Amniotic epithelial cell (primary cell): ENCODE results near the gene PRDM9.
"Not testable (repeated sequence)": the region's sequence is repeated elsewhere in the genome, so short reads cannot be mapped to it uniquely, and the experiment has no call there.

Experiments
- DNase-seq: peaks from one replicate; pipeline ENCODE4 v3.0.0-alpha.2; 2010; ENCODE audit warnings: low read depth

PRDM9 gene

DNA sequence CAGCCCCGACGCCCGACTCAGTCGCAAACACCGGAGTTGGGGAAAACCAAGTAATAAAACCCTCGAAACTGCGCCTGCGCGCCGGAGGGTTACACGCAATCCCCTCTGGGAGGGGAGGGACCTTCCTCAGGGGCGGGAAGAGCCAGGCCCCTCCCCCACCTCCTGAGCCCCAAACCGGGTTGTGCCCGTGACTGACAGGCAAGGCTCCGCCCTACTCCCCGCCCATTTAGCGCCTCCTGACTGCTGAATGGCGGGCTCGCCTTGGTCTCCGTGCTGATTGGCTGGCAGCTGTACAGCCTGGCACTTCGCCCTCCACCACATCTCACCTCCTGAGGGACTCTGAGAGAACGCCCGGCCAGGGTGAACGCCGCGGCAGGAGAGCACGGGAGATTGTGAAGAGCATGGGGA lies at the start of gene PRDM9:
PRDM9 (plus strand) TSS at position 332 of the 408 bp plus-strand sequence. CDS start 1,425 bp downstream, outside the sequence.
- no peak for DNase-seq

DNA sequence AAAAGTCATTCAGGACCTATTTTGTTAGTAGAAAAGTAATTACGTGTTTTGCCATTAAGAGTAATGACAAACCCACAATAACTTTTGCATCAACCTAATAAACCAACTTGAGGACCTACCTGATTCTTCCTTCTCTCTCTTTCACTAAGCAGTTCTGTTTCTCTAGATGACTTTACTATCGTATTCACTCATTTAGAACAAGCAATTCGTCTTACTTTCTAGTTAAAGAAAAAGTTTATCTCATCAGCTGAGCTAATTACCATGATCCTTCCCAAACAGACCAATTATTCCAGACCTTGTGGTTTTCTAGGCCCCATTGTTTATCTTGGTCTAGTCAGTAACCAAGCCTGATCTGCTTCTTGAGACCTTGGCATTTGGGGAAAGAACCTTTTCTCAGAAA lies 49.6 kb upstream of the PRDM9 start:
- DNase-seq = no peak

DNA sequence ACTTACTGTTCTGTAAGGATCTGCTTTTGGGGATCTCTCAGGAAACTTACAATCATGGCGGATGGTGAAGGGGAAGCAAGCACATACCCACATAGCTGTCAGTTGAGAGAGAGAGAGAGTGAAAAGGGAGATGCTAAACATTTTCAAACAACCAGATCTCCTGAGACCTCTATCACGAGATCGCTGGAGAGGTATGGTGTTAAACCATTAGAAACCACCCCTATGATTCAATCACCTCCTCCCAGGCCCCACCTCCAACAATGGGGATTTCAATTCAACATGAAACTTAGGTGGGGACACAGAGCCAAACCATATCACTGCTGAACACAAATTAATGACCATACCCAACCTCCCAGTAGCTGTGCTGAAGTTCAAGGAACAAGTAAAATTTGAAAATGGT lies 48.2 kb upstream of the PRDM9 start:
- no peak for DNase-seq

DNA sequence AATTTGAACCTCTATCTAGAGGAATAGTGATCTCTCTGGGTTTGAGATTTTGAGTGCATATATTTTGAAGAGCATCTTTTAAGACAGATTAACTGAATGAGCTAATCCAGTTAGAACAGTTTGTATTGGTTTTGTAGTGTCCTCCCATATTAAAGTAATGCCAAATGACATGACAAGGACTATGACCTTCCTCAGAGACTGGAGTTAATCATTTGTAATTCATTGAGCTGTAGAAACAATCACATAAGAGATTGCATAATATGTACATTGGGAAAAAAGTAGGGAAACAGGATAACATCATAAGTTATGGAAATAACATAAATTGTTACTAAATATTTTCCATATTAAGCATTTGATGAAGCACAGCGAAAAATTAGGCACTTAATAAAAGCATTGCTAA lies 45.8 kb upstream of the PRDM9 start:
- no peak for DNase-seq

DNA sequence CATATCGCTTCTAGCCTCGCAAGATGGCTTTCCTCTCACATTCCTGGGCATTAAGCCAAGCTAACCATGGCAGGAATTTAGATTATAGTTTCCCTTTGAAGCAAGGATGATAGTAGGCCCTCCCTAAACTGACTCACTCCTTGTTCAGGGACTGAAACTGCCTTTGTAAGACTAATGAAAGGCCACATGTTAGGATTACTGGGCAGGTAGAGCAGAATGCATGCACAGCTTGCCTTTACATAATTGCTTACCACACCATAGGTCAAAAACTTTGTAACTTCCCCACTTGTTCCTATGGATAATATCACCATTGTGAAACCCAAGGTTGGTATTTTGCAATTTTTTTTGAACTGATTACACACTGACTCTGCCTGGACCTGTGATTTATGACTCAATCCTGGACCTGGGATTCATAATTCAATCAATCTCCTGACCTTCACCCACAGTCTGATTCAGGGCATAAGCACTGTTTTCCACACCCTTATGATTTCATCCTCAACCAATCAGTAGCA lies 41.0 kb upstream of the PRDM9 start:
- peak; percentile 71 for DNase-seq

DNA sequence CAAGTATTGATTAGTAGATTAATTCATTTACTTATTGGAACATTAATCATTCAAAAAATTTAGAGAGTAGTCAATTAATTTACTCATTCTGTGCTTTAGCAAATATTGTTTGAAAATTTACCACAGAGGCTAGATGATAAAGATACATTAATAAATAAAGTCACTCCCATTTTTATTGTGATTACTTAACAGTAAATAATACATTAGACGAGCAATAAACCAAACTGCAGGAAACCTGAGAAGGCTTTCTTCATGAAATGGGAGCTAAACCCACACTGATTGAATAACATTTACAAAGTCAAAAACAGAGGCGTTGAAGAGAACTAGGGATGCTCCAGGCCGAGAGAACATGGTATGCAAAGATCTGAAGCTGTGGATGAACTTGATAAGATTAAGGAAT lies 38.8 kb upstream of the PRDM9 start:
- DNase-seq = no peak

DNA sequence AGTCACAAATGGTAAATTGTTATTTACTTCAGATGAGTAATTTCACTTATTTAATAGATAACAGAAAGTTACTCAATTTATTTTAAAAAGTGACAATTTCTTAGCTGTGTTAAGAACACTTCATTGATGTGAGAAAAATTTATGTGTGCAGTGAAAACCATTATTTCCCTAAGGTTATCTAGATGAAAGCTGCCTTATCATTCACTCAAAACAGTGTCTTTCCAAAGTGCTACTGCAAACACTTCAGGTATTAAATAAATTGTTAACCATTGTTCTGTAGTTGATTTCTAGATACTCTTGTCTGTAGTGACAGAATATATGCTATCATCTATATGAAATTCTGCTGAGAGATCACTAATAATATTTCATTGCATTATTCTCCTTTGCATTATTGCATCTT lies 33.5 kb upstream of the PRDM9 start:
- no peak for DNase-seq

DNA sequence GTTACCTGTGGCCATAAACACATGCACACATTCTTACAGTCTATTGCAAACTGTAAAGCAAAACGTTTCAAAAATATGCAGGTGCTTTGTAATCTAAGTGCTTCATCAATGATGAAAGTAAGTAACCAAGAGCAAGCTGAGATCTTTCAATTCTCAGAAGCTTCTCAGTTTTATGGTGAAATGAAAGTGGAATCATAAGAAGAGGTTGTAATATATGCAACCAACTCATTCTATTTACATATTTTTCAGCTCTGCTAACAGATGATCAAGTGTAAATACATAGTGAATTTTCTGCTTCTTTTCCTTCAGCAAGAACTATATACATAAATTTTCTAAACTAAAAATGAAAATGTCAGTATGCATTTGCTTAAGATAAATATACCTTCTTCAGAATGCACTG lies 33.1 kb upstream of the PRDM9 start:
- no peak for DNase-seq

DNA sequence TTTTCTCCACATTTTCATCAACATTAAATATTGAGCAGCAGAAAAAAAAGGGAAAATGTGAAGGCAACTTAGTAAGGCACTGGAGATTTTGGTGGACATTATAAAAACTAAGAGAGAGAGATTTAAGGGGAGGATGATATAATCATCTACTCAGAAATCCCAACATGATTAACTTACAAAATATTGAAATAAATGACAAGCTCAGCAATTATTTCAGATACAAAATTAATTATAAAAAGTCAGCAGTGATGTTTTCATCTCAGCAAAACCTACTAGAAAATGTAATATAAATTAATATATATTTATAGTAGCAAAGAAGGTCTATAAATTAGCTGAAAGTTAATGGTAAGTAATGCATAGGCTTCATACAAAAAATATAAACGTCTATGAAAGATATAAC lies 30.8 kb upstream of the PRDM9 start:
- no peak for DNase-seq

DNA sequence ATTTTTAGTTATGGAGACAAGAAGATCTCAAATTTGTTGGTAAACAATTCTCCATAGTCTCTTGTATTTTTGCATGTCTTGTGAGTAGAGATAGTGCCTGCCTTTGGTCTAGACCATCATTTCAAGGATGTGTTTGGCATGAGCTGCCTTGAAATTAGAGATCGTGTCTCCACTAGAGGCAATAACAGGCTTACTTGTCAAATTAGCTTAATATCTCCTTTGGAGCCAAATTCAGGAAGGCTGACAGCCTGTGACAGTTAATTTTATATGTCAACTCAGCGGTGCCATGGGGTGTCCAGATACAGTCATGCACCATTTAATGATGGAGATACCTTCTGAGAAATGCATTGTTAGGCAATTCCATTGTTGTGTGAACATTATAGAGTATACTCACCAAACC lies 24.8 kb upstream of the PRDM9 start:
- no peak for DNase-seq

DNA sequence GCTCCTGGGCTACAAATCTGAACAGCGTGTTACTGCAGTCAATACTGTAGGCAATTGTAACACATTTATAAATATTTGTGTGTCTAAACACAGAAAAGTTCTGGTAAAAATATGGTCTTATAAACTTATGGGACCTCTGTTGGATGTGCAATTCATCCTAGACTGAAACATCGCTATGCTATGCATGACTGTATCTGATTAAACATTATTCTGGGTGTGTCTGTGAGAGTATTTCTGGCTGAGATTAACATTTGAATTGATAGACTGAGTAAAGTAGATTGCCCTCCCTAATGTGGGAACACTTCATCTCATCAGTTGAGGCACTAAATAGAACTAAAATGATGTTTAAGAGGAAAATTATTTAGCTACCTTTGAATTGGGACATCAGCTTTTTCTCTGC lies 24.3 kb upstream of the PRDM9 start:
- no peak for DNase-seq

DNA sequence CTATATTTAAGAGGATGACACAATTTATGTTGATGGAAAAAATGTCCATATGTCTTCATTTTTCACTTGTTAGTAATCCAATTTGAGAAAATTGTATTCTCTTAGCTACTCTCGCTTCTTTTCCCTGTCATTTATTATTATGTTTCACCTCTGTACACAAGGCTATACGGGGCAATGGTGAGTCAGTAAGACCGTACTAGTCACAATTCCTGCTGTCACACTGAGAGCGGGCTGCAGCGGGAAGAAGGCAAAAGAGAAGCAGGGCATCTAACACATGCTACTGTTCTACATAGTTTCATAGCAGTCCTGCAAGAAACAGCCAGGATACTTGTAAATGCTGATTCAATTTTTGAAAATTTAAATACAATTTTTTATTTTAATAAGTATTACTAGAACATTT lies 23.3 kb upstream of the PRDM9 start:
- no peak for DNase-seq

DNA sequence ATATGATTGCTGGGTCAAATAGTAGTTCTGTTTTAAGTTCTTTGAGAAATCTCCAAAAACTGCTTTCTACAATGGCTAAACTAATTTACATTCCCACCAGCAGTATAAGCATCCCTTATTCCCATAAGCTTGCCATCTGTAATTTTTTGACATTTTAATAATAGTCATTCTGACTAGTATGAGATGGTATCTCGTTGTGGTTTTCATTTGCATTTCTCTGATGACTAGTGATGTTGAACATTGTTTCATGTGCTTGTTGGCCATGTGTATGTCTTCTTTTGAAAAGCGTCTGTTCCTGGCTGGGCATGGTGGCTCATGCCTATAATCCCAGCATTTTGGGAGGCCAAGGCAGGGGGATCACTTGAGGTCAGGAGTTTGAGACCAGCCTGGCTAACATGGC lies 21.2 kb upstream of the PRDM9 start:
- peak; percentile 1 for DNase-seq

DNA sequence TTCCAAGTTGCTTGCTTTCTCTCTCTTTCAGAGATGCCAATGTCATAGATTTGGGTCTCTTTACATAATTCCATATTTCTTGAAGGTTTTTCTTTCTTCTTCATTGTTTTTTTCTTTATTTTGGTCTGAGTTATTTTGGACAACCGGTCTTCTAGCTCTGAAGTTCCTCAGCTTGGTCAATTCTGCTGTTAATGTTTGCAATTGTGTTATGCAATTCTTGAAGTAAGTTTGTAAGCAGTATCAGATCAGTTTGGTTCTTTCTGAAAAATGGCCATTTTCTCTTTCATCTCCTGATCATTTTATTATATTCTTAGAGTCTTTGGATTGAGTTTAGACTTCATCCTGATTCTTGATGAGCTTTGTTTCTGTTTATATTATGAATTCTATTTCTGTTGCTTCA lies 16.4 kb upstream of the PRDM9 start:
- DNase-seq = no peak

DNA sequence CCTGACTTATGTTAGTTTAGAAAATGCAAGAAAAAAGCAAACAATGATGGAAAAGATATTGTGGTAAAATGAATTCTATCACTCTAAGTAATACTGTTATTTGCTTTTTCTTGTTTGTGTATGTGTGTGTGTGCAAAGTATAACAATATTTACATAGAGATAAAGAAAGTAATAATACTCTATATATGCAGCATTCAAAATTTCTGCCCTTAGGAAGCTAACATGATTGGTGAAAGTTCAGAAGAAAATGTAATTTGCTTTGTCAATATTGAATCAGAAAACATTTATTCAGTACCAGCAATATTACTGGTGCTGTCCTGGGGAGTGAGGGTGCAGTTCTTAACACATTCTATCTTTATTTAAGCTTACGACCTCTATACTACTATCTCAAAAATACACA lies 12.9 kb upstream of the PRDM9 start:
- DNase-seq = no peak

DNA sequence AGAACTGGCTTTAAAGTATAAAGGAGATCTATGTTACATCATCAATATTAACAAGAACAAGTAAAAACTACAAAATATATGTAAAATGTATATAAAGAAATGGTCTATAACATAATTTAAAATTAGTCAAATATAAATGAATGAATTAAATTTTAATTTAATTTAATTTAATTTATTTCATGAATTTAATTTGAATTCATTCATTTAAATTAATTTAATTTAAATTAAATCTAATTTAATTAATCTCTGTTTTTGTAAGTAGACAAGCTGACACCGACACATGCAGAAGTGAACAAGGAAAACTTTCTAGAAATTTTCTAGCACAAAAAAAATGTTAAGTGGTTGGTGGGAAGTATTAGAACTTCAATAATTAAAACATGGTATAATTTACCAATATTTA lies 10.8 kb upstream of the PRDM9 start:
- DNase-seq = no peak

DNA sequence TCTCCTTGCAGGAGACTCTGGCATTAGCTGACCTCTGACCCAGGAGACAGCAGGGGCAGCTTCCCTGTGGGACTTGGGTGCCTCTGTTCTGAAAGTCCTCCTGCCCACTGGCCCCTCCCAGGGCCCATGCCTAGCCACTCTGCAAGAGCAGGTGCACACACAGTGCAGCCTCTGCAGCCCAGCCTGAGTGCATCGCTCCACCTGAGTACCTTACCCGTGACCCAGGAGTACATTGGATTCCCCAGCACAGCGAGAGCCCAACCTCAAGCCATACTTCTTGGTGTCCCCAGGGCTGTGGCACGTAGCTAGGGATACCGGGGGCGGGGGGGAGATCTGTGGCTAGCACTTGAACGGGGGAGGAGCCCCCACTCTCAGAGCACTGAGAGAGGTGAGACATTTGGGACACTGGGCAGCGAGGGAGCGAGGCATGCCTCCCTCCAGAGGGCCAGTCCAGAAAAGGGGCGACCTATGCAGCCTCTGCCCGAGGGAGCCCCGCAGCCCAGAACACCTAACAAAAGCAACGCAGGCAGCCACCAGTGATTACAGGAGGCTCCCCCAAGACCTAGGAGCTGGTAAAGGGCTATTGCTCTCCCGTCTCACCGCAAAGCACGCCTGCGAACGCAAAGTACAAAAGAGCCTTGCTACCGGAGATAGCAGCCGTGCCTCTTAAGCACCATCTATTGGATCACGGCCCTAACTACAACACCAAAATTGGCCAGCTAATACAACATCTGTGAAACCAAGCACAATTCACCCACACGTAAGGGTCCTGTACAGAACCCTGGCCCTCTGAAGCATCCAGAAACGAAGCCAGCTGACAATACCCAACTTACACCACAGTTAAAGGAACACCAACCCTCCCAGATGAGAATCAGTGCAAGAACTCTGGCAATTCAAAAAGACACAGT lies 826 bp upstream of the PRDM9 start:
- DNase-seq = no peak

DNA sequence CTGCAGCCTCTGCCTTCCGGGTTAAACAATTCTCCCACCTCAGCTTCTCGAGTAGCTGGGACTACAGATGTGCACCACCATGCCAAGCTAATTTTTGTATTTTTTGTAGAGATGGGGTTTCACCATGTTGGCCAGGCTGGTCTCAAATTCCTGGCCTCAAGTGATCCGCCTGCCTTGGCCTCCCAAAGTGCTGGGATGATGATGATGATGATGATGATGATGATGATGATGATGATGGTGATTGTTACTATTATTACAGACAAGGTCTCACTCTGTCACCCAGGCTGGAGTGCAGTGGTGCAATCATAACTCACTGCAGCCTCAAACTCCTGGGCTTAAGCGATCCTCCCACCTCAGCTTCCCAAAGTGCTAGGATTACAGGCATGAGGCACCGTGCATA lies 3.0 kb downstream of the PRDM9 start:
- DNase-seq = not testable (repeated sequence)

DNA sequence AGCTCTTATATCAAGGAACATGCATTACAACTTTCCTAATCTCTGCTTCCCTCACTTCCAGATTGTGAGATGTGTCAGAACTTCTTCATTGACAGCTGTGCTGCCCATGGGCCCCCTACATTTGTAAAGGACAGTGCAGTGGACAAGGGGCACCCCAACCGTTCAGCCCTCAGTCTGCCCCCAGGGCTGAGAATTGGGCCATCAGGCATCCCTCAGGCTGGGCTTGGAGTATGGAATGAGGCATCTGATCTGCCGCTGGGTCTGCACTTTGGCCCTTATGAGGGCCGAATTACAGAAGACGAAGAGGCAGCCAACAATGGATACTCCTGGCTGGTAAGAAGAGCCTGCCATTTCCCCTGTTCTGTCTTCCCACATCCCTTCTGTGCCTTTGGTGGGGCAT lies 15.1 kb downstream of the PRDM9 start:
- DNase-seq = no peak

DNA sequence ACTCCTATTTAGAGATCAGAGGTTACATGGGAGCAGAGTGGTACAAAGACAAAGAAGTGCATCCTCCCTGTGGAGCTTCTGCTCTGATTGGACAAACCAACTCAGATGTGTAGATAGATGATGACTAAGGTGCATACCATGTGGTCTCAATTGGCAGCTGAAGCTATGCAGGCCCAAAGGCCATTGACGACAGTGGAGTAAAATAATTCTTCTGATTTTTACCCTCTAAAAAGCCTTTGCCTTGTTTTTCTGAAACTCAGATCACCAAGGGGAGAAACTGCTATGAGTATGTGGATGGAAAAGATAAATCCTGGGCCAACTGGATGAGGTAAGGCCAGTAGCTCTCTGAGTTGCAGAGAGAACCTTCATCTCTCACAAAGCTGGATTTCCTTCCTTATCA lies 15.6 kb downstream of the PRDM9 start:
- DNase-seq = no peak

DNA sequence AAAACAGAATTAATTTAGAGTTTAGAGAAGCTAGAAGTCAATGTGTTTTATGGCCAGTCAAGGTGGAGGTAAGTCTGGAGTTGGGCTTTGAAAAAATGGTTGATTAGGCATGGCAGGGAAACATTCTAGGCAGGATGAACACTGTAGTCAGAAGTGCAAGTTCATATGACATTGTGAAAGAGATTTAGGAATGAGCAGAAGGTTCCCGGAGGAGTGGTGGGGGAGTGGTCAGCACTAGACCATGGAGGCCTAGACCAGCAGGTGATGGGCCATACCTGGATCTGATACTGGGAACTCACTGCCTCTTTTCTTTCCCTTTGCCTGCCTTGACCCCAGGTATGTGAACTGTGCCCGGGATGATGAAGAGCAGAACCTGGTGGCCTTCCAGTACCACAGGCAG lies 16.6 kb downstream of the PRDM9 start:
- no peak for DNase-seq

DNA sequence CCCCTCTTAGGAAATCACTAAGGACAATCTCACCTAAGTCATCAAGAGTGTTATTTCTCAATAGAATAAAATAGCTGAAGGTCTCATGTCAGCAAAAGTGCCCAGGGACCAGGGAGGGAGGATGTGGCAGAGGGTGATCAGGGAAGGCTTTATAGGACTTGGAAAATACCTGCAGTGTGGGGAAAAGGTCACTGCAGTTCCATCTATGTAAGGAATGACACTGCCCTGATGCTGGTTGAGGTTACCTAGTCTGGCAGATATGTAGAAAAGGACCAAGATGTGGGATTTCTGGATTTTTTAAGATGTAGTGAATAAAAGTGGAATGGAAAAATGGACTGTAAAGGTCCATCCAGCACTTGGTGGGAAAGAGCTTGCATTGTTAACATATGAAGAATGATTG lies 18.3 kb downstream of the PRDM9 start:
- DNase-seq = no peak

DNA sequence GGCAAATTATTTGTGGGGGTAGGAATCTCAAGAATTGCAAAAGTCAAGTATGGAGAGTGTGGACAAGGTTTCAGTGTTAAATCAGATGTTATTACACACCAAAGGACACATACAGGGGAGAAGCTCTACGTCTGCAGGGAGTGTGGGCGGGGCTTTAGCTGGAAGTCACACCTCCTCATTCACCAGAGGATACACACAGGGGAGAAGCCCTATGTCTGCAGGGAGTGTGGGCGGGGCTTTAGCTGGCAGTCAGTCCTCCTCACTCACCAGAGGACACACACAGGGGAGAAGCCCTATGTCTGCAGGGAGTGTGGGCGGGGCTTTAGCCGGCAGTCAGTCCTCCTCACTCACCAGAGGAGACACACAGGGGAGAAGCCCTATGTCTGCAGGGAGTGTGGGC lies 19.2 kb downstream of the PRDM9 start:
- DNase-seq = not testable (repeated sequence)
